IgD-negative memory B cell (primary cell): ENCODE data around the gene RPP30. TPM values are rescaled to one million over a fixed set of nuclear protein-coding genes. Genes with fewer than 3 reads are reported as not detected.

Source experiments
- H3K27ac Mint-ChIP-seq, 3 donors: one replicate each; pipeline ENCODE4 v1.8.0; 2020 to 2022; ENCODE audit warnings: mild to moderate bottlenecking in 3 of 3, mixed read lengths in 3 of 3, moderate library complexity in 1 of 3
- H3K27me3 Mint-ChIP-seq: one replicate; pipeline ENCODE4 v1.8.0; 2021; ENCODE audit warnings: mixed read lengths
- H3K36me3 Mint-ChIP-seq: one replicate; pipeline ENCODE4 v1.8.0; 2020; ENCODE audit warnings: mild to moderate bottlenecking, mixed read lengths
- H3K4me1 Mint-ChIP-seq, 3 donors: one replicate each; pipeline ENCODE4 v1.8.0; 2020 to 2022; ENCODE audit warnings: mixed read lengths in 3 of 3, mild to moderate bottlenecking in 1 of 3
- H3K4me3 Mint-ChIP-seq, 4 donors: one replicate each; pipeline ENCODE4 v1.8.0; 2020 to 2022; ENCODE audit warnings: mild to moderate bottlenecking in 4 of 4, mixed read lengths in 4 of 4, moderate library complexity in 3 of 4
- H3K9me3 Mint-ChIP-seq, 3 donors: one replicate each; pipeline ENCODE4 v1.8.0; 2020 to 2021; ENCODE audit warnings: mixed read lengths in 3 of 3, mild to moderate bottlenecking in 1 of 3
- polyA plus RNA-seq: library from polyadenylated mRNA; unstranded; fragments of 300-500 nt; fragmentation: Illumina TruSeq; gene quantifications from one replicate; pipeline ENCODE4 v1.2.3, GENCODE V29; 2021

RPP30 gene
- polyA plus RNA-seq: 49.8 TPM

- Mint-ChIP-seq H3K36me3 (no peaks in the 10 kb centered on the region), H3K9me3 (peaks cover 0 to 5% (median 4%) of the 10 kb centered on the region in 3 donors), H3K4me3 (peak within 1 kb of the TSS; percentile 97 to 98 (median 98)), H3K27ac (peak within 1 kb of the TSS; percentile 91 to 93 (median 93)), H3K27me3 (peaks cover 8% of the 10 kb centered on the region), H3K4me1 (peaks cover 13 to 38% (median 24%) of the 10 kb centered on the region in 3 donors)
Measured at GRCh38 chr10:90871766-90872647, at the start of gene RPP30. Gene RPP30 (plus strand): TSS chr10:90871974. CDS start chr10:90871987, 13 bp downstream.

GRCh38 chr10:90822508-90822907 is 49.3 kb upstream of the RPP30 start:
- Mint-ChIP-seq H3K4me1 (no peaks in the 10 kb centered on the region), H3K36me3 (peaks cover 1% of the 10 kb centered on the region), H3K27me3 (peaks cover 3% of the 10 kb centered on the region), H3K4me3 (no peak overlapping the region), H3K27ac (no peak overlapping the region), H3K9me3 (peaks cover 3 to 19% (median 10%) of the 10 kb centered on the region in 3 donors)

GRCh38 chr10:90832111-90832510 is 39.7 kb upstream of the RPP30 start:
- no peak overlapping the region for H3K27ac Mint-ChIP-seq
- H3K9me3 Mint-ChIP-seq: peaks cover 0 to 4% (median 2%) of the 10 kb centered on the region in 3 donors
- peaks cover 4% of the 10 kb centered on the region for H3K27me3 Mint-ChIP-seq
- no peaks in the 10 kb centered on the region for H3K36me3 Mint-ChIP-seq
- no peaks in the 10 kb centered on the region for H3K4me1 Mint-ChIP-seq
- H3K4me3 Mint-ChIP-seq: no peak overlapping the region

GRCh38 chr10:90834326-90834725 is 37.4 kb upstream of the RPP30 start:
- Mint-ChIP-seq H3K36me3 (no peaks in the 10 kb centered on the region), H3K4me1 (no peaks in the 10 kb centered on the region), H3K9me3 (peaks cover 0 to 4% (median 2%) of the 10 kb centered on the region in 3 donors), H3K27ac (no peak overlapping the region), H3K27me3 (peaks cover 6% of the 10 kb centered on the region), H3K4me3 (peak overlapping the region in 1 of 4 donors; percentile 52)

GRCh38 chr10:90837486-90837885 is 34.3 kb upstream of the RPP30 start:
- no peak overlapping the region for H3K27ac Mint-ChIP-seq
- no peaks in the 10 kb centered on the region for H3K36me3 Mint-ChIP-seq
- peaks cover 6% of the 10 kb centered on the region for H3K27me3 Mint-ChIP-seq
- no peaks in the 10 kb centered on the region for H3K4me1 Mint-ChIP-seq
- no peak overlapping the region for H3K4me3 Mint-ChIP-seq
- no peaks in the 10 kb centered on the region for H3K9me3 Mint-ChIP-seq

- Mint-ChIP-seq H3K9me3 (no peaks in the 10 kb centered on the region), H3K27ac (no peak overlapping the region), H3K36me3 (no peaks in the 10 kb centered on the region), H3K4me1 (peaks cover 1 to 6% (median 4%) of the 10 kb centered on the region in 3 donors), H3K27me3 (peaks cover 14% of the 10 kb centered on the region), H3K4me3 (no peak overlapping the region)
Measured at GRCh38 chr10:90842725-90843124, 29.0 kb upstream of the RPP30 start.

GRCh38 chr10:90845726-90846125 is 26.0 kb upstream of the RPP30 start:
- Mint-ChIP-seq H3K4me3 (no peak overlapping the region), H3K27me3 (peaks cover 11% of the 10 kb centered on the region), H3K27ac (no peak overlapping the region), H3K4me1 (peaks cover 1 to 6% (median 4%) of the 10 kb centered on the region in 3 donors), H3K9me3 (peaks cover 2 to 6% (median 5%) of the 10 kb centered on the region in 3 donors), H3K36me3 (no peaks in the 10 kb centered on the region)

- H3K27me3 Mint-ChIP-seq: peaks cover 11% of the 10 kb centered on the region
Measured at GRCh38 chr10:90846746-90847145, 25.0 kb upstream of the RPP30 start.

GRCh38 chr10:90847436-90847835 is 24.3 kb upstream of the RPP30 start:
- H3K4me3 Mint-ChIP-seq: no peak overlapping the region
- H3K9me3 Mint-ChIP-seq: peaks cover 6 to 14% (median 12%) of the 10 kb centered on the region in 3 donors
- H3K36me3 Mint-ChIP-seq: no peaks in the 10 kb centered on the region
- peaks cover 1 to 6% (median 4%) of the 10 kb centered on the region in 3 donors for H3K4me1 Mint-ChIP-seq
- H3K27me3 Mint-ChIP-seq: peaks cover 12% of the 10 kb centered on the region
- H3K27ac Mint-ChIP-seq: peak overlapping the region in 1 of 3 donors; percentile 20

More at GRCh38 chr10:90846746-90847145, 25.0 kb upstream of the RPP30 start:
- H3K36me3 Mint-ChIP-seq: no peaks in the 10 kb centered on the region
- H3K4me1 Mint-ChIP-seq: peaks cover 1 to 6% (median 4%) of the 10 kb centered on the region in 3 donors
- H3K4me3 Mint-ChIP-seq: no peak overlapping the region
- H3K27ac Mint-ChIP-seq: no peak overlapping the region
- peaks cover 6 to 13% (median 11%) of the 10 kb centered on the region in 3 donors for H3K9me3 Mint-ChIP-seq

- H3K36me3 Mint-ChIP-seq: no peaks in the 10 kb centered on the region
- H3K9me3 Mint-ChIP-seq: peaks cover 6 to 14% (median 12%) of the 10 kb centered on the region in 3 donors
- no peak overlapping the region for H3K27ac Mint-ChIP-seq
- H3K4me3 Mint-ChIP-seq: no peak overlapping the region
- peaks cover 1 to 4% (median 4%) of the 10 kb centered on the region in 3 donors for H3K4me1 Mint-ChIP-seq
- peaks cover 16% of the 10 kb centered on the region for H3K27me3 Mint-ChIP-seq
Measured at GRCh38 chr10:90849956-90850749, 21.6 kb upstream of the RPP30 start.

- H3K27ac Mint-ChIP-seq: no peak overlapping the region
- peaks cover 33% of the 10 kb centered on the region for H3K27me3 Mint-ChIP-seq
- H3K36me3 Mint-ChIP-seq: no peaks in the 10 kb centered on the region
- peaks cover 0 to 6% (median 4%) of the 10 kb centered on the region in 3 donors for H3K4me1 Mint-ChIP-seq
- H3K9me3 Mint-ChIP-seq: peaks cover 6 to 14% (median 12%) of the 10 kb centered on the region in 3 donors
- peak overlapping the region in 1 of 4 donors; percentile 57 for H3K4me3 Mint-ChIP-seq
Measured at GRCh38 chr10:90855126-90855525, 16.6 kb upstream of the RPP30 start.

- Mint-ChIP-seq H3K27me3 (peaks cover 34% of the 10 kb centered on the region), H3K9me3 (peaks cover 0 to 4% (median 3%) of the 10 kb centered on the region in 3 donors), H3K36me3 (no peaks in the 10 kb centered on the region), H3K4me3 (peak overlapping the region in 3 of 4 donors; percentile 40 to 78 (median 78)), H3K4me1 (peaks cover 0 to 9% (median 6%) of the 10 kb centered on the region in 3 donors), H3K27ac (no peak overlapping the region)
Measured at GRCh38 chr10:90856261-90856660, 15.5 kb upstream of the RPP30 start.

GRCh38 chr10:90856964-90857634 is 14.7 kb upstream of the RPP30 start:
- Mint-ChIP-seq H3K9me3 (no peaks in the 10 kb centered on the region), H3K27me3 (peaks cover 36% of the 10 kb centered on the region), H3K36me3 (no peaks in the 10 kb centered on the region), H3K4me3 (peak overlapping the region; percentile 61 to 95 (median 88)), H3K4me1 (peaks cover 0 to 9% (median 6%) of the 10 kb centered on the region in 3 donors), H3K27ac (peak overlapping the region in 1 of 3 donors; percentile 81)

GRCh38 chr10:90857635-90858460 is 13.9 kb upstream of the RPP30 start, which contains the start of gene HTR7:
Gene HTR7 (minus strand): TSS chr10:90858039. CDS start chr10:90857671, 368 bp downstream.
- Mint-ChIP-seq H3K4me1 (peaks cover 0 to 9% (median 6%) of the 10 kb centered on the region in 3 donors), H3K36me3 (no peaks in the 10 kb centered on the region), H3K9me3 (no peaks in the 10 kb centered on the region), H3K4me3 (peak within 1 kb of the TSS; percentile 81 to 96 (median 92)), H3K27me3 (peaks cover 35% of the 10 kb centered on the region), H3K27ac (peak within 1 kb of the TSS; percentile 19 to 90 (median 86))
